Heart left ventricle (tissue), 16 donors: ENCODE measurements around the gene TBC1D12. TPM values are rescaled to one million over a fixed set of nuclear protein-coding genes. Genes with fewer than 3 reads are reported as not detected.

Experiments
- ATAC-seq, 4 donors: fragments of 200-7000 bp; cut with Tn5 transposase; one replicate each; pipeline ENCODE4 v1.9.1; 2020 to 2022; ENCODE audit warnings: moderate library complexity in 4 of 4, mild to moderate bottlenecking in 3 of 4, moderate number of reproducible peaks in 1 of 4
- DNase-seq, 5 donors: peaks; one replicate each; pipeline ENCODE4 v3.0.0-alpha.2; 2020
- H3K27ac ChIP-seq, 12 donors: fragments of 200-600 bp; sonication (generic) in 4 of 12; one replicate each; pipeline versions ENCODE4 v1.5.0 to v1.8.0; 2016 to 2022; ENCODE audit warnings: mild to moderate bottlenecking in 2 of 12
- H3K27me3 ChIP-seq, 9 donors: fragments of 200-600 bp; sonication (generic) in 2 of 9; one replicate each; pipeline versions ENCODE4 v1.5.1 to v1.8.0; 2016 to 2022; ENCODE audit warnings: mild to moderate bottlenecking in 3 of 9
- H3K36me3 ChIP-seq, 9 donors: fragments of 200-600 bp; sonication (generic) in 2 of 9; one replicate each; pipeline versions ENCODE4 v1.5.0 to v1.8.0; 2018 to 2022; ENCODE audit warnings: mild to moderate bottlenecking in 2 of 9
- H3K4me1 ChIP-seq, 12 donors: fragments of 200-600 bp; sonication (generic) in 4 of 12; one replicate each; pipeline versions ENCODE4 v1.5.0 to v1.8.0; 2016 to 2022; ENCODE audit warnings: mild to moderate bottlenecking in 3 of 12
- H3K4me3 ChIP-seq, 12 donors: fragments of 200-600 bp; sonication (generic) in 4 of 12; one replicate each; pipeline versions ENCODE4 v1.5.0 to v1.8.0; 2017 to 2022; ENCODE audit warnings: mild to moderate bottlenecking in 9 of 12, moderate library complexity in 4 of 12
- H3K9me3 ChIP-seq, 12 donors: fragments of 200-600 bp; sonication (generic) in 4 of 12; one replicate each; pipeline versions ENCODE4 v1.5.0 to v1.8.0; 2016 to 2022; ENCODE audit warnings: mild to moderate bottlenecking in 1 of 12
- CTCF ChIP-seq, 12 donors: fragments of 200-600 bp; sonication (generic) in 4 of 12; IDR thresholded peaks; one replicate each; pipeline versions ENCODE4 v1.5.0 to v1.8.0; 2018 to 2022; ENCODE audit warnings: antibody characterized with exemption in 12 of 12, mild to moderate bottlenecking in 5 of 12
- POLR2A ChIP-seq, 2 donors: fragments of 450-650 bp; IDR thresholded peaks; one replicate each; pipeline ENCODE4 v1.6.1; 2017; ENCODE audit warnings: antibody characterized with exemption in 2 of 2, mild to moderate bottlenecking in 2 of 2, moderate library complexity in 2 of 2
- WGBS, 4 donors: extraction: QIAGEN DNeasy Blood & Tissue Kit in 2 of 4; methylation state at CpG; one replicate each; pipeline versions ENCODE4 v1.1.5 to v1.1.7; 2013 to 2018; 5-methylcytosine and 5-hydroxymethylcytosine counted together
- intact Hi-C, 10 donors: fragments of 100-400 bp; cut with DNase I; formaldehyde crosslinking; loops; one replicate each; pipeline versions ENCODE4 v1.11.1 to v1.14.2; 2022
- polyA plus RNA-seq, 2 donors: library from polyadenylated mRNA; stranded (reverse); fragments of 200-250 nt; gene quantifications; one replicate each; pipeline ENCODE4 v1.2.3, GENCODE V29; 2013
- total RNA-seq, 9 donors: library from RNA; depleted of rRNA in 2 of 9; stranded (reverse); fragments of >200 nt in 2 of 9; fragmentation: NEBNext Ultra II Directional in 3 of 9; extraction: Animal tissue kit (Norgen Biotek cat#: 25700) in 3 of 9; gene quantifications; one replicate each; pipeline versions ENCODE4 v1.1.0 to v1.2.4, GENCODE V29; 2016 to 2023
- donor health status: ischemic (EF 13 %, LVEDD 7.1; RV severe dilation, severe dysfunction).
- donor health status: healthy with polysubstance abuse.
- donor health status: DM: no; HTN: yes; CAD: no.
- donor health status: DM: no; HTN: no; CAD: no.
- donor health status: ischemic (EF 25% LVEDD 6.9; RV normal size, moderate dysfunction).
- donor health status: ischemic (EF 25% LVEDD 5.7; RV mildly dilated, moderate dysfunction).
- donor health status: healthy.
- donor health status: DM: yes; HTN: yes; CAD: no.
- donor health status: ischemic (EF 35%, LVEDD 5.7; RV mildly dilated, moderate dysfunction).
- donor health status: nonischemic (EF 11% LVEDD 7.7; RV severe dilation, severe dysfunction).
- donor health status: DM: yes; HTN: yes; CAD: no.
- donor health status: PGD.
- donor health status: ischemic (EF 29% LVEDD 5.4; RV normal size, mild dysfunction).
- donor health status: nonischemic (EF 23%, LVEDD 6.1; RV moderate dilation, normal function).

Gene TBC1D12
- total and polyA plus RNA-seq, 11 donors = 3.5 to 9.6 (median 5.2) TPM

GRCh38 chr10:94493463-94493862, 91.1 kb downstream of the TBC1D12 start:
- H3K36me3 ChIP-seq = peaks cover 0 to 11% (median 0%) of the 10 kb centered on the region in 9 donors
- no peaks in the 10 kb centered on the region for H3K9me3 ChIP-seq
- no peak overlapping the region for H3K4me3 ChIP-seq
- WGBS, 4 donors = 84 to 91% (median 89%) methylated on average over 2 of the region's 2 CpGs
- TF ChIP-seq POLR2A (IDR thresholded peaks at IDR 0.05) (no peak), CTCF (IDR thresholded peaks at IDR 0.05) (no peak)
- intact Hi-C loops = no loop called here
- H3K27me3 ChIP-seq = no peaks in the 10 kb centered on the region
- ATAC-seq (no peak), DNase-seq (no peak)
- H3K4me1 ChIP-seq = peaks cover 0 to 28% (median 8%) of the 10 kb centered on the region in 12 donors
- no peak overlapping the region for H3K27ac ChIP-seq

DNA sequence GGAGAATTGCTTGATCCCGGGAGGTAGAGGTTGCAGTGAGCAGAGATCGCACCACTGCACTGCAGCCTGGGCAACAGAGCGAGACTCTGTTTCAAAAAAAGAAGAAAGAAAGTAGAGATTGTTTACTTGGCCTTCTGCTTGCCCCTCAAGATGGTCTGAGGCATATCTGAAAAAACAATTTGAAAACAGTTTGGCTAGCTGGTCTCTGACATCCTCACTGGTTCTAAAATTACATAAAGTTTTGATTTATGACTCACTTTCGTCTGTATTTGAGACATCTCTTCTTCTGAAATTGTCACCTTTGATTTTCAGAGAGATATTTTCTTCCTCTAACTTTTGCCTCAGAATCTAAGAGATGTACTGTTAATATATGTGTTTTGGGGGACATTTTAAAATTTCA, 93.7 kb downstream of the TBC1D12 start:
- no peaks in the 10 kb centered on the region for H3K27me3 ChIP-seq
- WGBS, 4 donors = 85 to 92% (median 88%) methylated on average over 4 of the region's 4 CpGs
- H3K4me3 ChIP-seq = no peak overlapping the region
- DNase-seq (no peak), ATAC-seq (no peak)
- intact Hi-C loops = no loop called here
- H3K4me1 ChIP-seq = peaks cover 0 to 9% (median 2%) of the 10 kb centered on the region in 12 donors
- no peaks in the 10 kb centered on the region for H3K9me3 ChIP-seq
- peaks cover 0 to 22% (median 6%) of the 10 kb centered on the region in 9 donors for H3K36me3 ChIP-seq
- H3K27ac ChIP-seq = no peak overlapping the region
- TF ChIP-seq POLR2A (IDR thresholded peaks at IDR 0.05) (no peak), CTCF (IDR thresholded peaks at IDR 0.05) (no peak)

DNA sequence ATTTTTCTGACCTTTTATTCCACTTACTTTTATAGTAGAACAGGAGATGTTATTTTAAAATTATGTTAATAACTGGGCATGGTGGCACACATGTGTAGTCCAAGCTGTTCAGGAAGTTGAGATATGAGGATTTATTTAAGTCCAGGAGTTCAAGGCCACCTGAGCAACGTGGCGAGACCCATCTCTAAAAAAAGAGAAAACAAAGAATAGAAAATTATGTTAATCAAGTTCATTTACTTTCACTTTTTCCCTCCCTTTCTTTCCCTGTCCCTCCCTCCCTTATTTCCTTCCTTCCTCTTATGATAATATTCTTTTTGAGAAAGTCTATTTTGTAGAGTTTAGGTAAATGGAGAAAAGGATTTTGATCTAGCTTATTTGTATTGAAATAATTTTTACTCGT, 94.3 kb downstream of the TBC1D12 start:
- Histone ChIP-seq H3K9me3 (no peaks in the 10 kb centered on the region), H3K4me3 (no peak overlapping the region), H3K36me3 (peaks cover 0 to 28% (median 8%) of the 10 kb centered on the region in 9 donors), H3K27me3 (no peaks in the 10 kb centered on the region), H3K4me1 (peaks cover 0 to 6% (median 0%) of the 10 kb centered on the region in 12 donors), H3K27ac (no peak overlapping the region)
- TF ChIP-seq POLR2A (IDR thresholded peaks at IDR 0.05) (no peak), CTCF (IDR thresholded peaks at IDR 0.05) (no peak)
- WGBS, 4 donors = 59 to 73% (median 62%) methylated on average over 3 of the region's 3 CpGs
- no peak for ATAC-seq
- no peak for DNase-seq
- intact Hi-C loops = no loop called here

DNA sequence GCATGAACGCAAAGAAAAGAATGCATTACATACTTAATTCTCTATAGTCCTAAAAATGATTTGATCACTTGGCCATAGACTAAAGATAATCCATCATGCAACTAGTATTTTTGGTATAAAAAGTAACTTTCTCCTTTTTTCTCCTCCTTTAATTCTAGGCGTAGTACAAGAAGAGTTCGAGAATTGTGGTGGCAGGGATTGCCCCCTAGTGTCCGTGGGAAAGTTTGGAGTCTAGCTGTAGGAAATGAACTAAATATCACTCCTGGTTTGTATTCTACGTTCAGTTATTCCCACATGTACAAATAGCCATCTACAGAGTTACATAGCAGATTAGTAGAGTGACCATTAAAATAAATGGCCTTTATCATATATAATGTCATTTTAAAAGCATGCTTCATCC, 97.7 kb downstream of the TBC1D12 start:
- H3K9me3 ChIP-seq = no peaks in the 10 kb centered on the region
- intact Hi-C loops = no loop called here
- H3K4me3 ChIP-seq = no peak overlapping the region
- 77 to 80% (median 80%) methylated on average over 5 of the region's 5 CpGs for WGBS, 4 donors
- H3K4me1 ChIP-seq = peaks cover 0 to 6% (median 0%) of the 10 kb centered on the region in 12 donors
- DNase-seq = no peak
- no peak for ATAC-seq
- TF ChIP-seq CTCF (IDR thresholded peaks at IDR 0.05) (peak in 7 of 12 donors; percentile 10 to 47 (median 19)), POLR2A (IDR thresholded peaks at IDR 0.05) (no peak)
- H3K27me3 ChIP-seq = no peaks in the 10 kb centered on the region
- H3K36me3 ChIP-seq = peaks cover 0 to 32% (median 8%) of the 10 kb centered on the region in 9 donors
- no peak overlapping the region for H3K27ac ChIP-seq
